Measurements from ENCODE around the gene TECTB.
A peak's percentile ranks its signal among the peaks of the same experiment; 100 is the strongest.

Gene TECTB

DNA sequence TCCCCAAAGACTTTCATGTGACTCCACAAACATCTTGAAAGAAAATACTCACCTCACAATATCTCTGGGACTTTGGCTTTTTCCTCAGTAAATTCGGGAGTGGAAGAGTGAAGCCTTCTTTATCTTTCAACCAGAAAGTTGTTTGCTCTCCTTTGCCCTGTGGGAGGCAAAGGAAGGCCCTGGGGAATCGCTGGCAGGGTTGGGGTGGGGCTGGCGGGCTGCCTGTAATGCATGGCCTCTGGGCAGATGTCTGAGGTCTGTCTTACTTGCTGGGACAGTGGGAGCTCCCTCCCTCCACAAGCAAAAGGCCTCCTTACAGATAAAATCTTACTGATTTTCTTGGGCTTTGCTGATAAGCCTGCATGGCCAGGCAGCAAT, 24.9 kb downstream of the TECTB start:
- DNase-seq (ENCODE audit: low spot score) = no peak

DNA sequence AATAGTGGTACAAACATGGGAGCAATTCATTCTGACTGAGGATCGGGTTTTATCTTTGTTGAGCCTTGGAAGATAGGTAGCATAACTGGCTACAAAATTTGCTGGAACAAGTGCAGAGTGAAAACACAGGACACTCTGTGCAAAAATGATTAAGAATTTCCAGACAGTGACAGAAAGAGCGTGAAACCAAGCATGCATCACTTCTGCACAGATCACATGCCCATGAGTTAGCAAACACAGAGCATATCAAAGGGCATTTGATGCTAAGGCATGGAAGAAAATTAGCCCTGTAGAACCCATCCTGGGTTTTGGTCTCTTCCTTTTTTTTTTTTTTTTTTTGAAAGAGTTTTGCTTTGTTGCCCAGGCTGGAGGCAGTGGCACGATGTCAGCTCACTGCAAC, 28.3 kb downstream of the TECTB start:
- no peak for DNase-seq (ENCODE audit: low spot score)

DNA sequence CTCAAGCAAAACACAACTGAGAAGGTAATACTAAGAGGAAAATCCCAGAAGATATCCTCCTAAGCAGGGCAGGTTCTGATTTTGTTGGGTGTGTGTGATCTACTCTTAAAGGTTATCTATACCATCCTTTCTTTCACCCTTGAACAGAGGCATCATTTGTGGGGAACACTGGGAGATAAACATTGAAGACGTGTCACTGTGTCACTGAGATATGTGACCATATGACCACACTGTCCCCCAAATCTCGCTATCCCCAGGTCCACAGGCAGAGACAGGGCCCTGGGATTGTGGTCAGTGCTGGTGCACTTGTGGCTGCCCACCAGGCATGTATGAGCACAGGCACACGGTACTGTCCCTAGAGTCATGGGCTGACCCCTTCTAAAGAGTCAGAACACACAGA, 30.0 kb downstream of the TECTB start:
- no peak for DNase-seq (ENCODE audit: low spot score)

DNA sequence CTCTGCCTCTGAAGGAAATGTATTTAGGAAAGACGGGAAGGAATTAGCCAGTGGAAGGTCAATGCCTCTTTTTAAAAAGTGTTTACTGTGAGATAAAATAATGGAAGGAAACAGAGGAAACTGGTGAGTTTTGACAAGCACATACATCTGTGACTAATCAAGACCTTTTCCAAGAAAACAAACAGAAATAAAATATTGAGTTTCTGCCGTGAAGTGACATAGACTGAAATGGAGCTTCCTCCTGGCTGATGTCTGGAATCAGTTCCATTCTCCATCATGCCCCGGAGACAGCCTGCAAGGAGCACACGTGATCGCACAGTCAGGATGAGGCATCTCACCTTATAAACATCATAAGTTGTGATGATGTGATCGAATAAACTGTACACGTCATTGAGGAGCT, 30.7 kb downstream of the TECTB start:
- no peak for DNase-seq (ENCODE audit: low spot score)

DNA sequence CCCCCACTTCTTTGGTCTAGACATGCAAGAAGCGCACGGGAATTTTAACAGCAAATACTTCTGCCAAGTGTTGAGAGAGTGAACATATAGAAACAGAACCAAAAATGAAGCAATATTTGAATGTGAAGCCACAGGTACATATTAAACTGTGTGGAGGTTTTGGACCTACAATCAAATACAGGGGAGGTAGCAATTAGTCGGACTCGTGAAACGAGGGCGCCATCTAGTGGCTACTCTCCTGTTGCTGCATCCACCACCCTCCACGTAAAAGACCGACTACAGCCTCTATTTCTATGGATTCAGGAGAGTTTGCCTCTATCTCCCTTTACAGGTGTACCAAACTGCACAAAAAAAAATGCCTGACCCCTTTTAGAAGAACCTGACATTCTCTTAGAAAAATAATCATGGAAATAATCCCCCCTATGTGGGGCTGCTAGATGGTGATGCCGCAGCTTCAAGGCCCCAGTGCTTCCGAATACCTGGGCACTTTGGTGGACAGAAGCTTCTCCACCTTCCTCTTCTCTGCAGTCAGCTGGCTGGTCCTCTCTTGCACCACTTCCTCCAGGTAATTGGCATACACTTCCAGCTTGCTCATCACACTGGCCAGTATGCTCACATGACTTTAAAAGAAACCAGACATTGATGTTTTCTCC, 31.7 kb downstream of the TECTB start:
- DNase-seq (ENCODE audit: low spot score) = peak; percentile 60

DNA sequence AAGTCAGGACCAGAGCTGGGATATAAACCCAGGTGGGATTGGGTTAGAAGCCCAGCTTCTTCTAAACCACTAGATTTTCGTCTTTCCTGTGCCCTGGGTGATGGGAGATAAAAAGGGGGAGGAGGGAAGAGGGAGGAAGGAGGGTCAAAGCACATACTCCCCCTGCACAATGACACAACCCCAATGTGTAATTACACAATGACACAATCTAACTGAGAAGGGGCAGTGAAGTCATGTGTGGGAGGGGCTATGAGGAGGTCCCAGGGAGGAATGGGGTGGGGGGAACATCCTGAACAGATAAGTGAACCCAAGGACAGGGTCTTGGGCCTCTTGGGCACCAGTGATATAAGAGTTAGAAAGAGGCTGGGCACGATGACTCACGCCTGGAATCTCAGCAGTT, 44.5 kb downstream of the TECTB start:
- no peak for DNase-seq (ENCODE audit: low spot score)

DNA sequence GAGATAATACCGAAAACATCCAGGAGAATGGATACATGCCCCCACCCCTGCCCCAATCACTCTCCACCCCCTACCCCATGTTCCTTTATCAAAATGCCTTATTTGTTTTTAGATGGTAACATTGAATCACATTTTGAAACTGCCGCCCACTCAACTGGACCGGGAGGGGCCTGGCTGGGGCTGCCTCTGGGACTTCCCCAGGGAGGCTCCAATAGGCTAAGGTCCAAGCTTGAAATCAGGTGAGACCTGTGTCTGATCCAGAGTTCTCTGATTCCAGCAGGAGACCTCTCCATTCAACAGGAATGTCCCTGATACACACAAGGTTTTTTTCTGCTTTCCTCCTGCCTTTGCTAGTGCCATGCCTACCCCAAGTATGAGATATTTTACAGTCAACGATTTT, 47.0 kb downstream of the TECTB start:
- no peak for DNase-seq (ENCODE audit: low spot score)

DNA sequence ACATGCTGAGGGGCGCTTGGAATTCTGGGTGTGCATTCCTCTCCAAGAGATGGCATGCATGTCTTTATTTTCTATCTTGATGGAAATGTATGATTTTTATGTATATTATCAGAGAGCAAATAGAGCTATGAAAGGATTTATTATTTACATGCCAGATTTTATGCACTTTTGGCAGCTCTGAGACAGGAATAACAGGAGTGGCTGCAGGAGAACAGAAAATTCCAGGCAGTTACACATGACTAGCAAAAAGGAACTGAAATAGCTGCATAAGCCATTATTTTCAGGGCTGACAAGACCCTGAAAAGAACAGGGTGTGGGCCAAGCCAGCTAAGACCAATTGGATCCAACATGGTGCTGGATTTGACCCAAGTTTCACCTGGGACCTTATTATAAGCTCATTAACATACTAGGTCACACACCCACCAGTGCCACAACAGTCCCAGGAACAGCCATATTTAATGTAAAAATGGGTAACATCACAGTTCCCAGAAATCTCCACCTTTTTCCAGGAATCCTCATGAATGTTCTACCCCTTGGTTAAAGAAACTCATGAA, 47.5 kb downstream of the TECTB start:
- no peak for DNase-seq (ENCODE audit: low spot score)

DNA sequence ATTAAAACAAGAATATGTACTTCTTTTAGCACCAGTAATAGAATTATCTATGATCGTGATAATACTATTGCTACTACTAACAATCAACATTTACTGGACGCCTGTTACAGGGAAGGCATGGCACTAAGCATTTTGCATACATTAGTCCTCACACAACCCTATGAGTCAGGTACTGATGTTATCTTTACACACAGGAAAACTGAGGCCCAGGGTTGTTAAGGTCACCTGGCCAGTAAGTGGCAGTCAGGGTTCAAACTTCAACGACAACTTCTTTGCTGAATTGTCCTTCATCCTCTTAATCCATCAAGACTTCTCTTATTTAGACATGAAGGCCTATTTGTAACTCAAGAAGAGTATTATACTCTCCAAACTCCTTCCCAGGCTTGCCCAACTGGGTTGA, 48.8 kb downstream of the TECTB start:
- no peak for DNase-seq (ENCODE audit: low spot score)

DNA sequence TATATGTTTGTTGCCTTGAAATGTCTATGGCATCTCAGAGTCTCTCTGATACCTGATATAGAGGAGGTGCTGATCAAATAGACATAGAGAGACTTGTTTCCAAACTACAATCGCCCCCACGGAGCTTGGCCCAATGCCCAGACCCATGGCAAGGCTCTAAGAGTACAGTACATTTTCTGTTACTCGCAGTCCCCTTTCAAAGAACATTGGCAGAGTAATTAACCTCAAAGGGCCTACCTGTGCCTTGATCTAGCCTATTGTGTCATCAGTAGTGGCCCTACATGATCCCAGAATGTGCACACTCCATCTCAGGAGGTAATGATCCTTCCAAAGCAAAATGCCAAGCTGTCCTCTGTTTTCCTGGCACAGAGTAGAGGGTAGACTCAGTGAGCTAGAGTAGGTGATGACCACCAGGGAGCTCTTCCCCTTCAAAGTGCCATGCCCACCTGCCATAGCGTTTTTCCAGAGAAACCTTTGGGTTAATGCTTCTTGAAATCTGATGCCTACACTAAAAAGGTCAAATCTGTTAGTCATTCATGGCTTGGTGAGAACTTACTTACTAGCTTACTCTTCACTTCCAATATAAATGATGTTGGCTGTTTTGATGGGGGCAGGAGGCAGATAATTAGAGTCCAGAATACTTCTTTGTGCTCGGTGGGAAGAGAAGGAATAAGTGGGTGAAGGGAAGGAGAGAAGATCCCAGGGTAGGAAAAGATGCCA, 49.5 kb downstream of the TECTB start:
- DNase-seq (ENCODE audit: low spot score) = no peak

DNA sequence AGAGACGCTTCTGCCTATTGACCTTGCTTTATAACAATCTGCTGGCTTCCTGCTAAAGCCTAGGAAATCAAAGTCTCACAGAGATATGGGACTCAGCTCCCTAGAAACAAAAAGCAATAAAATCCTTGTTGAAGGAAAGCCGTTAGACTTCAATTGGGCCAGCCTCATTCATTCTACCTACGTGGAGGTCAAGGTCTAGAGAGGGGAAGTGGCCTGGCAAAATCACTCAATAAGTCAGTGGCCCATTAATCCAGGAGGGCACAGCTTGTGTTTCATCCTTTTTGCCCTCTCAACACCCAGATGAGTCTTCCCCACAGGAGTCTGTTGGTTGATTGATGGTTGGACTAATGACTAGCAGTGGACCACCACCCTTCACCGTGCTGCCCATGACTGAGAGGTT, 50.3 kb downstream of the TECTB start:
- no peak for DNase-seq (ENCODE audit: low spot score)

DNA sequence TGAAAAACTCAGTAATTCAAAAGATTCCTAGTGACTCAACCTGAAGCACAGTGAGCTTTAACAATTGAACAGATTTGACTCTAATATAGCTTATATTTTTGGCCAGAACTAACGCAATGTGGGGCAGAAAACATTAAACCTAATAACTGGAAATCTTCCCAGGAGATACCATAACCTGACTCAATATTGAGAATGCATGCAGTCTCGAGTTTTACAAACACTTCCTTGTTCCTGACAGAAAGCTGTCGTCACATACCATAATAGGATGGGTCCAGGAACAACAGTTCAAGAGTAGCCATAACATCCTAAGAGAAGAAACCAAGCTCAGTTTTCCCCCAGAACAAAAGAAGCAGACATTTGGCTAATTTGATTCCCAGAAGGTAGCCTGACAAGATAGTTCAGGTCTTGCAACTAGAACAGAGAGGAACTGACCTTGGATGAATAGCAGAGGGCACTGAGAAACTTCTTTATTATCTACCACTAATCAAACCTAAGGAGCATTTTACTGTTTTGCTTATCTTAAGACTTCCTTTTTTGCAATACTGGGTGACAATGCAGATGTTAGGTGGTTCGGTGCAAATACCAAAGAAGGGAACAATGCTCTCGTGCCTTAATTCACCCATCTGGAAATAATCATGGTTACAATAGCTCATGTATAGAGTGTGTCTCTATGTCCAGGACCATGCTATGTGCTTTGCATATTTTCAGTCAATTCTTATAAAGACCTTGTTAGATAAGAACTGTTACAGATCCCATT, 52.1 kb downstream of the TECTB start:
- no peak for DNase-seq (ENCODE audit: low spot score)

DNA sequence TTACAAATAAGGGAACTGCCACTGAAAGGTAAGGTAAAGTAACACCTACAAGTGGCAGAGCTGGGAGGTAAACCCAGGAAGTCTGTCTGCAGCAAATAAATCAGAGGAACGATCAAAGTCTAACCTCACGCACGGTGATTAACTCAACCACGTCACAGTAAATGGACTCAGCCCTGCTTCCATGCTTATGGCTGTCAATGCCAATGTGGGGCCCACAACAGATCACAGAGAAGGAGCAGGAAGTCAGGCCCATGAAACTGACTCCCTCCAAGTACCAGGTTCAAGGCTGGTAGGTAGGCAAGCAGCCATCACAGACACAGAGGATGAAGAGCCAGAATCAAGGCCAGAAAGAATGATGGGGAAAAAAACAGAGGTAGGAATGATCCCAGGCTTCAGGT, 52.7 kb downstream of the TECTB start:
- DNase-seq (ENCODE audit: low spot score) = no peak

DNA sequence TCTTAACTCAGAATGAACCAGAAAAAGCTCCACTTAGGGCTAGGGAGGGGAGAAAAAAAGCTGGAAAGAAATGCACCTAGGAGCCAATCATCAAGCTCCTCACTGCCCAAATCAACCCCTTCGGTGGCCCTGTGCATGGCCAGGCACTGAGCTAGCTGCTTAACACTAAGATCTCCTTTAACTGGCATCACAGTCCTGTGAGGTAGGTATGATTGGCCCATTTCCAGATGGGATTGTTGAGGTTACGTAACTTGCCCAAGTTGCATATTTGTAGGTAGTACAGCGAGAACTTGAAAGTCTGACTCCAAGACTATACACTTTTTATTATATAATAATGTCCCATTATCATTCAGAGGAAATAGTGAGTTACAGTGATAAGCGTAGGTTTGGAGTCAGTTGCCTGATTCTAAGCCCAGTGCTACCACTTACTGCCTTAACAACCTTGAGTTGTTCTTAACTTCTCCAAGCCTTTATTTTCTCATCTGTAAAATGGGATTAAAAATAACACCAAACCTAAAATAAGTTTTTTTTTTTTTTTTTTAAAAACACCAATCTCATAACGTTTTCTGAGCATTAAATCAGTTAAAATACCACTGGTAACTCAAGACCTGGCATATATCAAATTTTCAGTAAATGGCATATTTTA, 53.5 kb downstream of the TECTB start:
- no peak for DNase-seq (ENCODE audit: low spot score)

DNA sequence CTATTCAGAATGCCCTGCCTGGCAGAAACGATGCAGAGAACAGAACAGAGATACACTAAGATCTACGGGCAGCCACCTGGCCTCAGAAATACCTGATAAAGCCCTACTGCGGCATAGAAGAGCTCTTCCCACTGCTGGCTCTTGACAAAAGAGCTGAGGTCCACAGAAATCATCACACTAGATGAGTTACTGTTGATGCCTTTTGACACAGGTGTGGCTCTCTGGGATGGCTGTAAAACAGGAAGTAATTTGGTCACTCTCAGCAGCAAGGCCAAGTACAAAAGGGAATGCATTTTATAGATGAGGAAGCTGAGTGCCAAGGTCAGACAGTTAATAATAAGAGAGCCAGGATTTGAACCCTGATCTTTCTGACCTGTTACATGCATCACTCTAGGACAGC, 55.8 kb downstream of the TECTB start:
- no peak for DNase-seq (ENCODE audit: low spot score)

DNA sequence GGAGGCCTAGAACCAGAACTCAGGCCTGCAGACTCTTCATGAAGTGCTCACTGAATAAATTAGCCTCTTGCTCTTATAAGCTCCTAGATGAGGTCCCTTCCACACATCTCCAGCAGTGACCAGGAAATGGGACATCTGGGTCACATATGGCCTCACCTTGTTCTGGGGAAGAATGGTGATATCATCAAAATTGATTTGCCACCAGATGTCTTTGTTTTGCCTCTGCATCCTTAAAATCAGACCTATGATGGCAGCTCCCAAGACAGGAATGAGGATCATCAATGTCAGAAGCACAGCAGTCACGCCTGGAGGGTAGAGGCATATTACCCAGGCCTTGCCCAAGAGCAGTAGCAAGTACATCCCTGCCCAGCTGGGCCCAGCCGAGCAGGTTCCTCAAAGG, 57.4 kb downstream of the TECTB start:
- DNase-seq (ENCODE audit: low spot score) = no peak

DNA sequence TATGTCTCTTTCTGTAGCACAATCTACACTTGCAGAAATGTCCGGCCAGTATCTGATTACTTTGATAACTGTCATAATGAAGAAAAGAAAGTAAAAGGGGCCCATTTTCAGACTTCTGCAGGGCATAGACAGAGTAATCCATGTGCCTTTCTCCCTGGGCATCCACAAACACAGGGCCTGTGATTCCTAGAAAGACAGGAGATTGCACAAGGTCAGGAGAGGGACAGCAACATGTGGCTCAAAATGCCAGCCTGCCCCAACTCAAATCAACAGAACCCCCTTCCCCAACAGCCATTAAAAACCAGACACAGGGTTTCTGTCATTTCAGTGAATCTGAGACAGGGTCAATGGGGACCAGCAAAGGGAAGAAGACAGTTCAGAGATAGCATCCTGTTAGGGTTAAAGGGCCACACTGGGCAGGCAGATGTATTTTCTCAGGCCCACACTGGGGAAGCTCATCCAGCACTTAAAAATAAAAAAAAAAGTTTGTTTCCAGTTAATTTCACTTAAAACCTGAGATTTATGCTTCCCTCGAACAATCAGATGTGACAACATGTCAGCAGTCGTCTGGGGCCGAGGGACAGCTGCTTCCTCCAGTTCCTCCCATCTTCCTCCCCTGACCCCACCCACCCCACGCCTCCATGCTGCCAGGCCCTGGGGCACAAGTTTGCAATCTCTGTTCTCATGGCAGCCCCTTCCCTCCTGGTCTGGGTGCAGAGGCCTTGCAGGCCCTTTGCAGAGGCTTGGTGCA, 60.0 kb downstream of the TECTB start:
- no peak for DNase-seq (ENCODE audit: low spot score)

DNA sequence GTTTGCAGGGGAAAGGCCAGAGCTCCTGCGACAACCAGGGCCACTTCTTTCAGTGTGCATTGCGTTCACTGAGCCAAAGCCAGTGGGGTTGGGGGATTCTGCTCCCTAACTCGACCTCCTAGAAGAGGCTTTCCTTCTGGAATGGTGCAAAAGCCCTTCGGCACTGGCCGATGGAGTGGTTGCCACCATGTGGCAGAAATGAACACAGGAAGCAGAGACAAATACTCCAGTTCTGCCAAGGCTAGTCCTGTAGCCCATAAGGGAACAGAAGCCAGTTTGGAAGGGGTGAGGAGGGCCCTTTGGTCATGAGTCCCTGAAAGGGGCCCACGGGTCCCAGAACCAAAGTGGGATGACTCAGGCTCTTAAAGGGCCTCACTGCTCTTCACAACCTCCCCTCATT, 61.1 kb downstream of the TECTB start:
- DNase-seq (ENCODE audit: low spot score) = no peak

DNA sequence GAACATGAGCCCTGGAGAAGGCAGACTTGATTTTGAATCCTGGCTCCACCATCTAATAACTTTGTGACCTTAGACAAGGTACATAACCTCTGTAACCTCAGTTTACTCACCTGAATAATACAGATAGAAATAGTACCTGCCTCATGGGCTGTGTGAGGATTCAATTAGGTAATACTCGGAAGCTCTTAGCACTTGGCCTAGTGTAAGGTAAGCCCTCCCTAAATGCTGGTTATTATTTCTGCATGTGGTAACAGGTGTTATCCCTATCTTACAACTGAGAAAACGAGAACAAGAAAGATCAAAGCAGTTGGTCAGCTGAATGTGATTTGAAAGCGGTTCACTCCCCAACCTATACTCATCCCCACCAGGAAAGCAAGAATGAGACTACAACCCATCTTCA, 62.0 kb downstream of the TECTB start:
- DNase-seq (ENCODE audit: low spot score) = no peak

DNA sequence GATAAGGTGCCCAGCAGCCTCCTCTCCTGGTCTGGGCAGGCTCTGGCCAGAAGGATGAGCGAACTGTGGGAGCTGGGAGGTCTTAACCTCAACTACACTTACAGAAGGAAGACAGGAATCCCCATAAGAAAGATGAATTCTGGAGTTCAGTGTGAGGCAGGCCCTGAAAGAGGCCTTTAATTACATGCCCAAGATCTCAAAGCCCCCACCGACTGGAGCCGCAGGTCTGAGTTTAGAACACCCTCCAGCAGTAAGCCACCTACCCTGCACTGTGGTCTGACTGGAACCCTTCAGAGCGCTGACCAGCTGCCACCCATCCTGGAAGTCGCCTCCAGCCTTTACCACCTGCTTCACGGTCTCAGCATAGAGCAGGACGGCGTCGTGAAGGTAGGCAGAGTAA, 62.5 kb downstream of the TECTB start:
- DNase-seq (ENCODE audit: low spot score) = no peak

DNA sequence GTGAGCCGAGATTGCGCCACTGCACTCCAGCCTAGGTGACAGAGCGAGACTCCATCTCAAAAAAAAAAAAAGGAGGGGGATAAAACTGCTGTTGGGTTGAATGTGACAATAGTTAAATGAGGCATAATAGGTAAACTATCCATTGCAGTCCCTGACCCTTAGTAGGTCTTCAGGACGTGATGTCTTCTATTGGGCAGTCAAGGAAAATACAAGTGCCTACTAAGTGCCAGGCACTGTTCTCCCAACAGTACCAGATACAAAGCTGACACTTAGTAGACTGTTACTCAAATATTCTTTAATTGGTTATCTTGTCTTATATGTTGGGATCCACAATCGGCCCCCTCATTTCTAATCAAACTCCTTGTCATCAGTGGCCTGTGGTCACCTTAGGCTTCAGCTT, 63.6 kb downstream of the TECTB start:
- DNase-seq (ENCODE audit: low spot score) = no peak

Data from HuH-7.5 (cell line).